Skeletal muscle cell (primary cell): Measurements from ENCODE around the gene HDGFL2.
A peak's percentile ranks its signal among the peaks of the same experiment; 100 is the strongest.

ENCODE experiments used
- DNase-seq: peaks from one replicate; pipeline ENCODE4 v3.0.0-alpha.2; 2010; ENCODE audit warnings: low read depth
- H3K4me3 ChIP-seq: 2 replicates; pipeline ENCODE4 v1.5.1; 2011; ENCODE audit warnings: low read depth, mild to moderate bottlenecking, control low read depth, low read length, moderate library complexity

HDGFL2 gene

DNA sequence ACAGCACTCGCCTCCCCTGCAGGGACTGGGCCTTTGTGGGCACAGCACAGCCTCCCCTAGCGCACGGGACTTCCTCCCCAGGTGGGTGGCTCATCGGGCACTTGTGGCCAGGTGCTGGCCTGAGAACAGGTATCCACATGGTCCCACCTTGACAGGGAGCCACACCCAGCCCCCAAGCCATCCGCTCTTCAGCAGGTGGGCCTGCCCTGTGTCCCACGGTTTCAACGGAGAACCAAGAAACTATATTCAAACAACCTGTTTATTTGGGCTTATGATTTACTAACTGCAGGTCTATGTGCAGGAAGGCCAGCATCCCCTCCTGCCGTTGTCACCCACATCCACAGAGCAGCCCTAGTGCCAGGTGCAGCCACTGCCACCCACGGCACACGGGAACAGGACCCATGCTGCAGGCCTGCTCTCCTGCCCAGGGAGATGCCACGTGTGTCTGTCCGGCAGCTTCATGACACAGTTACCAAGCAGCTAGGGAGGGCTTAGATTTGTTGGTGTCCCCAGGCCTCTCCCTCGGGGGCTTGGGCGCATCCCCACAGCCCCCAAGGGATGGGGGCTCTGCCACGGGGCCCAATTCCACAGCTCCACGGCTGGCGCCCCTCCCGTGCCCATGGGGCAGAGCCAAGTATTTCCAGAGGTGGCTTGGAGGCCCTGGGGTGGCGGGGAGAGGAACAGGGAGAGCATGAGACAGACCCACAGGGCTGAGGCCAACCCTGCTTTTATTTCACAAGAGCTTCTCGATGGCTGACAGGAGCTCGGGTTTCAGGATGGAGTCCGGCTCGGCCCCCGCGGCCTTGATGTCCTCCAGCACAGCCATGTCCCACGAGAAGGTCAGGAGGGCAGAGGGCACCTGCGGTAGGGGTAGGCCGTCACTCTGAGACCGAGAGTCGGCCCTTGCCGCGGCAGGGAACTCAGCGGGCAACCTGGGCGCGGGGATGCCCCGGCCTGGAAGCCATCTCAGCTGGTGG is 27.0 kb upstream of the HDGFL2 start:
- no peak for DNase-seq
- H3K4me3 ChIP-seq: no peak overlapping the region

DNA sequence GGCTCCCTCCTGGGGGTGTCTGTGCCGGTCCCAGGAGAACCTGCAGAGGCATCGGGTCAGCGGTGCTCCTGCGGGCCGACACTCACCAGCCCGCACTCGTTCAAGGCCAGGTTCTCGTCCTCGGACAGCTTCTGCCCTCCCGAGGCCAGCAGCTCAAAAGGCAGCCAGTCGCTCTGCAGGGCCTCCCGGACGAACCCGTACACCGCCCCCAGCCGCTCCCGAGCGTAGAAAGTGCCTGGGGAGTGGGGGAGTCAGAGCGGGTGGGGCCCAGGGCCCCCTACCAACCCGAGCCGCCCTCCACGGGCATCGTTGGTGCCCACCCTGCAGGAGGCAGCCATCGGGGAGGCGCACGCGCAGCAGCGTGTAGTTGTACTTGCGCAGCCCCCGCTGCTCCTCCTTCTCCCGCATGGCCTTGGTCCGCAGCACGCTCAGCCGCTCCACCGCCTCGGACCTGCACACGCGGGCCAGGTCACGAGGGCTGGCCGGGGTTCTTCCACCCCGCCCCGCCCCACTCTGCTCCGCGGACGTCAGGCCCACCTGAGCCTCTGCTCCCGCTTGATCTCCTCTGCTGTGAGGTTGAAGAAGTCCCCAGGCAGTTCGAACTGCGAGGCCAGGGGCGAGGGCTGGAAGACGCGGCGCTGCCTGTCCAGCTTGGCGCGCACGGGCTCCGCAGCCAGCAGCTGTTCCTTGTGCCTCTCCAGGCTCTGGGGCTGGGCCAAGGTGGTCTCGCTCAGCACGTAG is 26.0 kb upstream of the HDGFL2 start:
- H3K4me3 ChIP-seq: no peak overlapping the region
- DNase-seq: no peak

DNA sequence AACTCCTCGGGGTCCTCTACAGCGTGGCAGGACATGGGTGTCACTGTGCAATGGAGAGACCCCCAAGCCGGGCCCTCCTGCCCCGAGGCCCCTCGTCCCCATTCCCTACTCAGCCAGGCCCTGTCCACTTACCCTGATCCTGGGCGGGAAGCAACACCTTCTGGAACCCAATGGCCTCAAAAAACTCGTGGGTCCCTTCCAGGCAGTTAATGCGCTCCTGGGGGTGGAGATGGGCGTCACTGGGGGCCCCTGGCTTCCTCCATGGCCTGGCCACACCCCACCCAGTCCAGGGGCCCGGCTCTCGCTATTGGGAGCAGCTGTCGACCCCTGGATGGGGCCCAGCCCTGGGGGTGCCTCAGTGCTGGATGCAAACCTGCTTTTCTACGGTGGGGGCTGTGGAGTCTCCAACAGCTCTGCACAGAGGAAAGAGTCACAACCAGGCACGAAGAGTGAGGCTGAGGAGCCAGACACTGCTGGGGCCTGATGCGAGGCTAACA is 25.3 kb upstream of the HDGFL2 start:
- no peak overlapping the region for H3K4me3 ChIP-seq

DNA sequence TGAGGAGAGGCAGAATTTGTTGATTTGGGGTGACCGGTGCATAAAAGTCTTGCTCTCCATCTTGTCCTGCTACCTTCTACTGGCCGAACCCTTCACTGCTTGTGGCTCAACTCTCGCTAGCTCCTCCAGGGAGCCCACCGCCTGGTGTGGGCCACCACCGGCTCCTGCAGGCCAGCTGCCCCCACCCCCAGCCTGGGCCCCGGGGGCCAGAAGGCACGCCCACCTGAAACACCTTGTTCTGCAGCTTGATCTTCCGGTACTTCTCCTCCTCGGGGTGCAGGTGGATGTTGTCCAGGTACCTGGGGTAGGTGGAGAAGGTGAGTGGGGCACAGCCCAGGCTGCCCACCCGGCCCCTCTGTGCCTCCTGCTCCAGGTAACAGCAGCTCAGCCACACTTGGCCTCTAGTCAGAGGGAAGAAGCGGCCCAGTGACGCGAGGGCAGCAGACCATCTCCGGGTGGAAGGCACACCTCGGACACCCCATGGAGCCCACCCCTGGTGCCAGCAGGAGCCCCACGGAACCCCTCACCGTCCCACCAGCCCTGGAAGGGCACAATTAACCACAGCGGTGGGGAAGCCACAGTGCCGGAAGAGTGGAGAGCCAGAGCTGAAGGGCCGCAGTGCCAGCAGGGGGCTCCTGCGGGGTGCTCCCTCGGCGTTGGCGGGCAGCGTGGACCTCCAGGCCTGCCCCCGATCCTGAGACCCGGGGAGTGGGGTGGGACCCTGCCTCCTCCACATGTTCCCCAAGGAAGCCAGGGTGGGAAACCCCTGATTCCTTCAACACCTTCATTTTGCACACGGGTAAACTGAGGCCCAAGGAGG is 24.6 kb upstream of the HDGFL2 start:
- no peak overlapping the region for H3K4me3 ChIP-seq
- DNase-seq: no peak

More for the DNA sequence above, 25.3 kb upstream of the HDGFL2 start:
- no peak for DNase-seq

DNA sequence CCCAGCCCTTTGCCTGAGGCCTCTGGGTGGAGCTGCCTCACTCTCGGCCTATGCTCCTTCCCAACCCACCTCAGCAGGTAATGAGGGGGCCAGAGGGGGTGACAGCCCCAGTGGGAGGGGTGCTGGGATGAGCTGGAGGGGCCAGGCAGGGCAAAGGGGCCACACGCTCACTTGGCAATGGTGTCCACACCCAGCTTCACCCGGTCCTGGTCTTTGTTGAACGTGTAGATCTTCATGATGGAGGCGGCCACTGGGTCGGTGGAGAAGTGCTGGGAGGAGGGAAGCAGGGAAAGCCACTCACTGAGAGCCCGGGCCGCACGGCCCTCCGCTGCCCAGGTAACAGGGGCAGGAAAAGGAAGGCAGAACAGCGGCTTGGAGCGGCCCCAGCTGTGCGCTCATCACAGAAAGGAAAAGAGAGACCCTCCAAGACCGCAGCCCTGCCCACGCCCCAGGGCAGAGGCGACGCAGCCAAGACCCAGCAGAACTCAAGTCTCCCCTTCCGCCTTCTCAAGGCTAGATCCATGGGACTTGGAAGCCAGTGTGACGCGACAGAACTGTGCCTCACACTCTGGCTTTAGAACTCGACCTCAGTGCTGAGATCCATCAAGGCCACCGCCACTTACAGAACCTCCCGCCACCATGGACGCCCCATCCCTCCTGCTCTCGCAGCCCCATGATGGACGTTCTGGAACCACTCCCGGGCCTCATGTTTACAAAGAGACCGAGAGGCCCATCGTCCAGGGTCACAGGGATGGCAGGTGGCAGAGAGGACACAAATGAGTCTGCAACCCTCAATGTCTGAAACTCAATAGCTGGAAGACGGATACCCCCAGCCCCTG is 23.7 kb upstream of the HDGFL2 start:
- DNase-seq: no peak
- H3K4me3 ChIP-seq: no peak overlapping the region

DNA sequence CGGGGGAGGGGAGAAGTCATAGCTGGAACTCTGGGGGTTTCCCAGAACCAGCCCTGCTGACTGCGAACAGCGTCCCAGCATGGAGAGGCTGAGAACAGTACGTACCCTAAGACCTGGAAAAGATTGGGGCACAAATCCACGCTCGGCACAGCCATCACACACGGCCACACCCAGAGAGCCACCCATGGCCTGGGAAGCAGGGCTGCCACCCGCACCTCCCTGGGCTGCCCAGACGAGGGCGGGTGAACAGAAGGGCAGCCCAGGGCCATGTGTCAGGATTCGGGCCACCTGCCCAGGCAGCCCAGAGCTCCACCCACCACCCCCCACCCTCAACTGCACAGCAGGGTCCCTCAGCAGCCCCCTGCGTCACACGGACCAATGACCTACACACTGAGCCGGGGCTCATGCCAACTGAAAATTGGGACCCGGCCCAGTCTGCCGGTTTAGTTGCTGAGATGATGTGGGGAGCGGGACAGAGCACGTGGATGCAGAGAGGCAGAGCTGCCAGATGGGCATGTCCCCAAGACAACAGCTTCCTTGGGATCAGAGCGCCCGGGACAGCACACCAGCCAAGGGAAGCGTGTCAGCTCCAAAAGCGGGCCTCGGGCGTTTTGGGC is 23.0 kb upstream of the HDGFL2 start:
- H3K4me3 ChIP-seq: no peak overlapping the region

DNA sequence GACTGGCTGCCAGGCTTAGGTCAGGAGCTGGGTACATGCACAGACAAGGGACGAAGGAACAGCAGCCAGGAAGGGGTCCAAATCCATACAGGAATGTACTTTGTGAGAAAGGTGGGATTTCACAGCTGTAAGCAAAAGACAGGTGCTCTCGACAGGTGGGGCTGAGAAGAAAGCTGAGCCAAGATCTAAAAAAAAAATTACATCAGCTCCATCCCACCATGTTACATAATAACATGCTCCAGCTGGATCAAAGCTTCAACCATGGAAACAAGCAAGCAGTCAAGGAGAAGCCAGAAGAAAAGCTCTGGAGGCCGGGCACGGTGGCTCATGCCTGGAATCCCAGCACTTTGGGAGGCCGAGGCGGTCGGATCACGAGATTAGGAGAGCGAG is 22.5 kb upstream of the HDGFL2 start:
- no peak for DNase-seq
- H3K4me3 ChIP-seq: no peak overlapping the region

More for the DNA sequence above, 23.0 kb upstream of the HDGFL2 start:
- no peak for DNase-seq

DNA sequence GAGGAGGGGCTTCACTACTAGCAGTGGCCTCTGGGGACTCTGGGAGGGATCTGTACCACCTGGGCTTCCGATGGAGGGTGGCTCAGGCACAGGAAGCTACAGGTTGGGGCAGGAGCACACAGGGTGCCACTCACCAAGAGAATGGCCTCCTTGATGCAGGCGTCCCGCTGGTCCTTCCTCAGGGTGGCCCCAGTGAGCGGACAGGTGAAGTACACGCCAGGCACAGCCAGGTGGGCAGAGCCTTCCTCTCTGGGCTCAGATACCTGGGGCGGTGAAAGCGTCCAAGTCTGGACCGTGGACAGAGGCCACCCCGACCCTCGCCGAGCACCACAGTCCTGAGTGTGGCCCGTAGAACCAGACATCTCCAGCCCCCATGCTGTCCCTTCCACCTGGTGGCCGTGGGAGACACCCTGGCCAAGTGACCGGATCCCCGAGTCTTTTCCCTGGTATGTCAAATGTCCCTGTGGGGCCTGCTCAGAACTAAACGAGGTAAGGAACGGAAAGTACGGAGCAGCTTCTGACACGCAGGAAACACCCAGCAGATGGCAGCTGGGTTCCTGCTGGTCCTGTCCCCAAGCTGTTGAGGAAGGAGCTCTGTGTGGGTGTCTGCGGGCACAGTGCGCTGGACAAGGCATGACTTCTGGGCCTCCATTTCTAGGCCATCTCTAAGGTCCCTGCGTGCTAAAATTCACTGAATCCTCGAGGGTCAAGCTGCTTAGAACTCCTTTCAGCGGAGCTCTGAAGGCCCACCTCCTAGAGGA is 19.7 kb upstream of the HDGFL2 start:
- no peak overlapping the region for H3K4me3 ChIP-seq
- DNase-seq: no peak

DNA sequence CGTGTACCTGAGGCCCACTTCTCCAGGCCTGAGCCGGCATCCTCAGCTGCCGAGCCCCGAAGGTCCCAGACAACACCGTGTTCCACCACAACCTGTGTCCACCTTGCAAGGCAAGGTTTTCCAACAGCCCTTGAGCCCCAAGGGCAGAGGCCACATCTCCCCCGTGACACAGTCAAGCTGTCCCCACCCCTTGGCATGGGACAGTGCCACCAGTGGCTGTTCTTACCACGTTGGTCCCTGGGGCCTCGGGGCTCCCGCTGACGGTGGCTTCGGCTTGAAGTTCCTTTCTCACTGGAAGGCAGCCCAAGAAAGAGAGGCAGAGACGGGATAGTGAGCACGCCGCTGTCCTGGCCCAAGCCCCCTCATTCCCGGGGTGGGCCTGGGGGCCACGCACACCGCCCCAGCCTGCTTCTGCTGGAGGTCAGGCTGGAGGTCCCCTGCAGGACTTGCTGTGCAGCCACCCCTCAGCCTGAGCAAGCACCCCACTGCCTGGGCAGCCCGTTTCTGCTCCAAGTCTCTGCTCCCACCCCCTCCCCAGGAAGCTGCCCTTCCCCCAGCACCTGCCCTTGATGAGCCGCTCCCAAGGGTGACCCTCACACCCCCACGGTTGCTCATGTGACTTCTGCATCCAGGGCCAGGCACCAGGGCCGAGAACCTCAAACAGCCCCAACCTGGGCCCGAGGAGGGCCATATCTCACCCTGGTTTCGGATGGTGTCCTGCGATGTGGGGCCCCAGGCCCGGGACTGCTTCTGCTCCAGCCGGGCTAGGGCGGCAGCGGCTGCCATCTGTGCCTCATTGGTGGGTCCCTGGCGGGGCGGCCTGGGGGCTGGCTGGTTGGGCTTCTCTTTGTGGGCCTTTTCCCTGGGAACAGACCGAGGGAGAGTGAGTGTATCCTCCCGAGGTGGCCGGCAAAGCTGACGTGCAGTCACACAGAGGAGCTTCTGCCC is 18.6 kb upstream of the HDGFL2 start:
- no peak overlapping the region for H3K4me3 ChIP-seq
- DNase-seq: no peak

DNA sequence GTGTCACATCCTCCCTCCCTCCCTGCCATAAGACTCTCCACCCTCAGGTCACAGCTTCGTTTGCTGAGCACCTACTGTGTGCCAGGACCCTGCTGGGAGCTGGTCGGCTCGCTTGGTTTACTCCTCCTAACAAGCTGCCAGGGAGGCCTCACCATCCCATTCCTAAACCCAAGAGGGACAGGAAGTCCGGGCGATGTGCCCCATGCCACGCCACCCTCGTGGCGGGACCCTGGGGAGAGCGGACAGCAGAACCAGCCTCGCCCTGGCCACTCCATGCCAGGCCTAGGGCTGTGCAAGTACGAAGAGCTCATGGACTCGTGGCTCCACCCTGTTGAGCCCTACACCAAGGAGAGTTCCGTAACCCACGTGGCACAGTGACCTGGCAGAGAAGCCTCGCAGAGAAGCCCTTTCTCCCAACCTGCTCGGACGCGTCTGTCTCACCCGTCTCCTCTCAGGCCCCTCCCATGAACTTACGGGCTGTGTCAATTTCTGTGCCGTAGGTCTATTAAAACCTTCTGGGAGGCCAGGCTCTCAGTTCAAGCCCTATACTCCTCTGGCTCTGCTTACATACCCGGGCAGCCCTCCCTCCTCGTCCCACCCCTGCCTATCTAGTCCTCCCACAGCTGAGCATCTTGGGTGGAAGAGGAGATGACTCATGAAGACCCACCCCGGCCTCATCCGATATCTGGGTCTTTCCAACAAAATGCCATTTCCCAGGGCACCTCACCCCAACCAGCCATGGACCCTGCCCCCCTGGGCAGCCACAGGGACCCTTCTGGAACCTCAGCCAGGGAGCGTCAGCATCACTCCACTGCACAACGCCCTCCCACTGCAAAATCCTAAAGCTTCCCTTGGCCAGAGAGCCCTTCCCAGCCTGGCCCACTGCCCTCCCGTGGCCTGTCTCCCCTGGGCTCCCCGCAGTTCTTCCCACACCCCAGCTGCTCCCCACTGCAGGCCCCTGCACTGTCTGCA is 17.1 kb upstream of the HDGFL2 start:
- DNase-seq: peak; percentile 57

DNA sequence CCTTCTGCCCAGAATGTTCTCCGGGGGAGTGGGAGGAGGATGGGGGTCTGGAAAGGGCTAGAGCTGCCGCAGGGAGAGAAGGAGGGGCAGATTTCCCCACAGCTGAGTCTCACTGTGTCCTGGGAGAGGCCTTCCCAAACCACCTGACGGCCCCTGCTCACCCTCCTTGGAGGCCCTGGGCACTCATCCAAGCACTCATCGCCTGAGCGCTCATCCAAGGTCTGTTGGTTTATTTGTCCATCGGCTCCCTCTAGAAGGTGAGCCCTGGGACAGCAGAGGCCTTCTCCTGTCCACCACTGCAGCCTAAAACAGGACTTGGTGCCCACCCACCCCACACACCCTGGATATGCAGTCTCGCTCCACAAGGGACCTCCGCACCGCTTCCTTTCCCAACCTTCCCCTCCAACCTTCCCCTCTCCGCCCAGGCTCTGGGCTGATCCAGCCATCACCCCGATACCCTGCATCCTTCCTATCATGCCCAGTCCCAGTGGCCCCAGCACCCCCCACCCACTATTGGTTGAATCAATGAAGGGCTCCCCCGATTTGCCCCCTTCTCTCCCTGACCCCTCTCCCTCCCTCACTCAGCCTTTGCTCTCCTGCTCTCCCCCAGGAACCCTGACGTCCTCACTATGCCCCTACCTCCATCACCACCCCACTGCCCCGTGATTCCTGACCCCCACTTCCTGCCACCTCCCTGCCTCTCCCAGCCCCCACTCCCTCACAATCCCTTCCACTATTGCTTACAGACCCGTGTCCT is 16.2 kb upstream of the HDGFL2 start:
- peak; percentile 73 for DNase-seq
- H3K4me3 ChIP-seq: peak overlapping the region; percentile 89

More for the DNA sequence above, 17.1 kb upstream of the HDGFL2 start:
- H3K4me3 ChIP-seq: peak overlapping the region; percentile 89

DNA sequence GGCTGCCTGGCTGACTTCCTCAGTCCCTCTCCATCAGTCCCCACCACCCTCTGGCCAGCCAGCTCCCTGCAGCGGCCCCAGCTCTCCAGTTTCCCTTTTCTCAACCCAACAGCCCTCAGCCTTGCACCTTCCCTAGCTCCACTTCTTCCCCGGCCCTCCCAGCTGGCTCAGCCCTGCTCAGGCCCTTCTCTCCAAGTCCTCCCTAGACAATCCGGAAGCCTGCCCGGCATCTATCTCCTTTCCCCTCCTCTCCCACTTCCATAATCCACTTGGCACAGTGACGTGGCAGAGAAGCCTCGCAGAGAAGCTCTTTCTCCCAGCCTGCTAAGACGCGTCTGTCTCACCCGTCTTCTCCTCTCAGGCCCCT is 15.6 kb upstream of the HDGFL2 start:
- peak overlapping the region; percentile 89 for H3K4me3 ChIP-seq
- peak; percentile 36 for DNase-seq

DNA sequence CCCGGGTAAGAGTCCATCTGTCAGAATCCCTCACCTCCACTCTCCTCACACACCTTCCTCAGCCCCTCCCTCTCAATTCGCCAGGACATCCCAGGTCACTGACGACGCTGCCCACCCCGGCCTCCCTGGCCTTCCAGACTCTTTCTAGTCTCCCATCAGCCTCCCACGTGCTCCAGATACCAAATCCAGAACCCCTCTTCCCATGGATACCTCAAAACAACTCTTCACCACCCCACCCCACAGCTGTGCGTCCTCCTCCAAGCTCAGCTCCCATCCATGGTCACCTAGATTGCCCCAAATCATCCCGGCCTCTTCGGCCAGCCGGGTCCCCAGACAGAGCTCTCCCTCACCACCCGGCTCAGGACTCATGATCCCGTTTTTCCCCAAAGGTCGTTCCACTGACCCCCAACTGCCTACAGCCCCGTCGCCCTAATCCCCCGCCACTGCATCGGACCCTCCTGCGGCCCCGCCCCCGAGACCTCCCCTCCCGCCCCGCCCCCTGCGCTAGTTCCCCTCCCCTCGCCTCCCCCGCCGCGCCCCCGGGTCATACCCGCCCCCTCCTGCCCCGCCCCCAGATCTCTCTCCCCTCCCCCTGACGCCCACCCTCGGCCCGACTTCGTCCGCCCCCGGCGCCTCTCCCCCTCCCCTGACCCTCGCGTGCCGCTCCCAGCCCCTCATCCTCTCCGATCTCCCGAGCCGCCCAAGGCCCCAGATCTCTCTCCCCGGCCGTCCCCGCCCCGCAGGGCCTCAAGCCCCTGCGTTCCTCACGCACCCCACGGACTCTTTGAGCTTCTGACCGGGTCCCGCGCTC is 15.0 kb upstream of the HDGFL2 start:
- DNase-seq: peak; percentile 35
- peak overlapping the region; percentile 89 for H3K4me3 ChIP-seq
